Ovary (tissue), 3 donors: ENCODE measurements around the gene APBB1IP.

ENCODE experiments used
- CTCF ChIP-seq, 3 donors: fragments of 450-650 bp in 2 of 3; fragments of 200-600 bp in 1 of 3; IDR thresholded peaks; one replicate each; pipeline versions ENCODE4 v1.5.1 to v1.8.0; 2016 to 2022; ENCODE audit warnings: antibody characterized with exemption in 3 of 3, mild to moderate bottlenecking in 1 of 3
- POLR2A ChIP-seq: fragments of 450-650 bp; IDR thresholded peaks from one replicate; pipeline ENCODE4 v1.6.1; 2017; ENCODE audit warnings: antibody characterized with exemption, mild to moderate bottlenecking, moderate library complexity
- donor health status: DM: no; HTN: no; CAD: no.

GRCh38 chr10:26507441-26507840 is 69.3 kb downstream of the APBB1IP start:
- TF ChIP-seq CTCF (IDR thresholded peaks at IDR 0.05), result no peak
- no peak for TF ChIP-seq POLR2A
